Naive thymus-derived CD4-positive, alpha-beta T cell (primary cell): ENCODE results near the gene CYB561D1. TPM values are rescaled to one million over a fixed set of nuclear protein-coding genes. Genes with fewer than 3 reads are reported as not detected.
A peak's percentile ranks its signal among the peaks of the same experiment; 100 is the strongest.

ENCODE experiments used
- ATAC-seq: fragments of 150-1000 bp; cut with Tn5 transposase; 2 replicates; pipeline ENCODE4 v1.10.0; 2021; ENCODE audit warnings: mild to moderate bottlenecking, moderate library complexity
- CTCF ChIA-PET: fragments of 350-600 bp; sonication (Branson Sonifier 250); formaldehyde crosslinking; loops from one replicate; lab custom pipeline; 2021; ENCODE audit warnings: antibody characterized with exemption; lab: Charles Lee
- POLR2A ChIA-PET: fragments of 350-600 bp; sonication (Branson Sonifier 250); formaldehyde crosslinking; loops from one replicate; lab custom pipeline; 2021; ENCODE audit warnings: antibody characterized with exemption, inconsistent platforms; lab: Charles Lee
- DNase-seq, 9 donors: peaks; one replicate each; pipeline versions ENCODE4 v3.0.0 to v3.0.0-alpha.2; 2020 to 2022; ENCODE audit warnings: mixed read lengths in 1 of 9
- H3K27ac ChIP-seq: one replicate; pipeline ENCODE4 v1.7.0; 2013; ENCODE audit warnings: mild to moderate bottlenecking, low read depth, low read length, moderate library complexity
- H3K27me3 ChIP-seq, 2 donors: one replicate each; pipeline ENCODE4 v1.7.0; 2013; ENCODE audit warnings: low read length in 2 of 2, mild to moderate bottlenecking in 2 of 2, moderate library complexity in 2 of 2; ENCODE audit not compliant: control insufficient read depth in 2 of 2, insufficient read depth in 2 of 2
- H3K36me3 ChIP-seq, 3 experiments: 1 replicate in 2 of 3; 2 replicates in 1 of 3; pipeline ENCODE4 v1.7.0; 2013; ENCODE audit warnings: low read length in 3 of 3, mild to moderate bottlenecking in 3 of 3, moderate library complexity in 1 of 3; ENCODE audit not compliant: insufficient read depth in 3 of 3, control insufficient read depth in 2 of 3
- H3K4me1 ChIP-seq, 2 donors: one replicate each; pipeline ENCODE4 v1.7.0; 2013; ENCODE audit warnings: low read length in 2 of 2, mild to moderate bottlenecking in 2 of 2, moderate library complexity in 1 of 2; ENCODE audit not compliant: control insufficient read depth in 2 of 2, insufficient read depth in 2 of 2
- H3K4me3 ChIP-seq: 2 replicates; pipeline ENCODE4 v1.7.0; 2013; ENCODE audit warnings: mild to moderate bottlenecking, low read length
- H3K9me3 ChIP-seq, 3 experiments: 1 replicate in 2 of 3; 2 replicates in 1 of 3; pipeline ENCODE4 v1.7.0; 2013; ENCODE audit warnings: low read length in 3 of 3; ENCODE audit not compliant: control insufficient read depth in 2 of 3
- H3K27ac Mint-ChIP-seq, 9 donors: one replicate each; pipeline ENCODE4 v1.8.0; 2020 to 2022; ENCODE audit warnings: mixed read lengths in 9 of 9, mild to moderate bottlenecking in 8 of 9, moderate library complexity in 5 of 9, inconsistent platforms in 2 of 9
- H3K27me3 Mint-ChIP-seq, 5 donors: one replicate each; pipeline ENCODE4 v1.8.0; 2021 to 2022; ENCODE audit warnings: mixed read lengths in 5 of 5, mild to moderate bottlenecking in 1 of 5
- H3K36me3 Mint-ChIP-seq, 5 donors: one replicate each; pipeline ENCODE4 v1.8.0; 2020 to 2022; ENCODE audit warnings: mixed read lengths in 5 of 5, mild to moderate bottlenecking in 3 of 5, inconsistent platforms in 1 of 5
- H3K4me1 Mint-ChIP-seq, 7 donors: one replicate each; pipeline ENCODE4 v1.8.0; 2020 to 2022; ENCODE audit warnings: mixed read lengths in 7 of 7, mild to moderate bottlenecking in 3 of 7, inconsistent platforms in 1 of 7
- H3K4me3 Mint-ChIP-seq, 10 donors: one replicate each; pipeline ENCODE4 v1.8.0; 2020 to 2022; ENCODE audit warnings: mild to moderate bottlenecking in 10 of 10, mixed read lengths in 10 of 10, moderate library complexity in 6 of 10, inconsistent platforms in 2 of 10
- H3K9me3 Mint-ChIP-seq, 11 donors: one replicate each; pipeline ENCODE4 v1.8.0; 2020 to 2022; ENCODE audit warnings: mixed read lengths in 11 of 11, mild to moderate bottlenecking in 4 of 11, inconsistent platforms in 1 of 11, moderate library complexity in 1 of 11
- intact Hi-C, 2 donors: fragments of 100-400 bp; cut with micrococcal nuclease; formaldehyde crosslinking; loops; one replicate each; pipeline ENCODE4 v1.15.1; 2023
- polyA plus RNA-seq, 2 donors: library from polyadenylated mRNA; unstranded; fragments of 300-500 nt; fragmentation: Illumina TruSeq; gene quantifications; one replicate each; pipeline ENCODE4 v1.2.3, GENCODE V29; 2021
- total RNA-seq, 6 experiments: library from RNA in 5 of 6; stranded (reverse) in 5 of 6; gene quantifications; 1 replicate in 5 of 6; 2 replicates in 1 of 6; pipeline ENCODE4 v1.2.3 and lab custom pipeline; 2021 to 2026

CYB561D1 gene
- total and polyA plus RNA-seq, 7 experiments from 2014 or later: 13.5 to 41.5 (median 24.1) TPM

DNA sequence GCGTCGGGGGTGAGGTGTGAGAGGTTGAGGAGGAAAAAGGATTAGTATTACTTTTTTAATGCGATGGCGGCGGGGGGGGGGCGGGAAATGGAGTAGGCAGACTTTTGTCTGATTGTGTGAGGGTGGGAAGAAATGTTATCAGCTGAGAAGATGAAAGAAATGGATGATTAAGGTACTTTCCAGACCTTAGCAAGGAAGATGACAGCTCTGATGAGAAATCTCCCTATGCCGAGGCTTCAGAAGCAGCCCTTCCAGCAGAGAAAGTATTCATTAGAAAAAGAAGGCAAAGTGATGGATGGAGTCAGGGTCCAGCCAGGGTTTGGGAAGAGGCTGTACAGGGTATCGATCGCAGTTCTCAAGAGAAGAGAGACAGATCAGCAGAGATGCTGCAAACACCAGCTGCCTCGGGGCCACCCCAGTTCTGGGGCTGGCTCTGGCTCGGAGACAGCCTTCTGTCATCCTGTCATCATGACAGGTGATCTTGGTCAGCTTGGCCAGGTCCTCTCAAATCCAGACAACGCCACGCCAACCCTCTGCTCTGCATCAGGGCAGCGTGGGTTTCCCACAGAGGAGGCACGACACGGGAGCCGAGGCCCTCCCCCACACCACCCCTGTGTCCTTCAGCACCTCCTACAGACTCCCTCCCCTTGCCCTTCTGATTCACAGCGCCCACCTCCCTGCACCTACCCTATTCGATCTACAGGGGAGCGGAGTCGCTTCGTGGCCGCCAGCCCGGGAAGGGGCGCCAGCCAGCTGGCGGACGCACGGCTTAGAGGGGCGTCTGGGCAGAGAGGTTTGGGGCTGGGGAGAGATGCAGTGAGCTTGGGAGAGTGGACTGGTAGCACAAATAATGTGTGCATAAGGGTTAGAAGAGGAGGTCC is 10.9 kb upstream of the CYB561D1 start:
- Mint-ChIP-seq H3K36me3 (peaks cover 0 to 7% (median 3%) of the 10 kb centered on the region in 5 donors), H3K27me3 (peaks cover 0 to 26% (median 5%) of the 10 kb centered on the region in 5 donors), H3K27ac (peak overlapping the region; percentile 82 to 97 (median 92)), H3K4me1 (peaks cover 30 to 48% (median 39%) of the 10 kb centered on the region in 7 donors), H3K4me3 (peak overlapping the region; percentile 93 to 99 (median 96)), H3K9me3 (no peaks in the 10 kb centered on the region)
- Histone ChIP-seq H3K27me3 (no peaks in the 10 kb centered on the region), H3K4me3 (peak overlapping the region; percentile 98), H3K9me3 (no peaks in the 10 kb centered on the region), H3K36me3 (peaks cover 0 to 18% (median 0%) of the 10 kb centered on the region in 3 experiments), H3K27ac (peak overlapping the region; percentile 67), H3K4me1 (peaks cover 9 to 14% of the 10 kb centered on the region in 2 donors)
- DNase-seq (peak in 3 of 9 donors; percentile 40 to 64 (median 41)), ATAC-seq (peak; percentile 36)
- ChIA-PET CTCF (interaction anchor here (0.6 to 32.6 kb wide), 7 partner anchors 10 to 551 kb away, joined by 3 to 1240 read pairs (median 3); partner anchors contain the start of genes AHCYL1, AMIGO1, CYB561D1 and GPR61), POLR2A (interaction anchor here (0.6 to 27.0 kb wide), 13 partner anchors 23 to 790 kb away, joined by 3 to 478 read pairs (median 5); partner anchors contain the start of genes AMIGO1, CYB561D1, GNAI3 and PSMA5)
- intact Hi-C loops: loop anchor here (1.0 to 10.0 kb wide), 22 partner anchors 11 to 855 kb away; partner anchors contain the start of genes AHCYL1 (in 2 of the 2), CYB561D1 (in 2 of the 2), PSMA5 (in 2 of the 2) and PSRC1 (in 2 of the 2)

DNA sequence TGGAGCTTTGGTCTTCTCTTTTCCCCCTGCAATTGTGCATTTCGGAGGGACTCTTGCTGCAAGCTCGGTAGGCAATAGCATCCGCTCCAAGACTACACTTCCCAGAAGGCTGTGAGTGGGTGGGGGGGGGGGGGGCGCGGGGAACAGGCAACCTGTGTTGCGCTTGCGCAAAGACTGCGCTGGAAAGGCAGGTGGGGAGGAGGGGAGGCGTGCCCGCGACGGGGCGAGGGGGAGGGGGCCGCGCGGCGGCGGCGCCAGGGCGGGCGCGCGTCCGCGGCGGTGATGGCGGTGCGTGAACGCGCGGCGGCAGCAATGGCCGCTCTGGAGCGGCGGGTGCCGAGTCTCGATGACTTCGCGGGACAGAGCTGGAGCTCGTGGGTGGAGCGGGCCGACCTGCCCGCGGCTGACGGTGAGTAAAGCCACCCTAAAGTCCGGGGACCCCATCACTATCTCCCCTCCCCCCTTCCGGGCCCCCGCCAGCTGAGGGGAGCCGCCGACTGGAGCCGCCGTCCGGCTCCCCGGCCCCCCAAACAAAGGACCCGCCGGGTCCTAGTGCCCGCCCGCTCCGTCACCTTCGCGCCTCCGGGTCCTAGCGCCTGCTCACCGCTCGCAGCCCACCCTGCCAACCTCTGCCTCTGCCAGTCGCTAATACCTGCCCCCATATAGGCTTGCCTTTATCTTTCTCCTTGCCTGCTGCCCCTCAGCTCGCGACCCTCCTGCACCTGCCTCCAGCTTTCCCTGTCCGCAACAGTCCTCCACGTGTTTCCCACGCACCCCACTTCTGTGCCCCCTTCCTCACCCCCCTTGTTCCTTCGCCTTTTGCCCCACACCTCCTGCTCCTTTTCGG is 10.0 kb upstream of the CYB561D1 start, which contains the start of gene ATXN7L2:
TSS of gene ATXN7L2 (plus strand) at position 234 of the 847 bp plus-strand sequence. CDS start at position 283, 49 bp downstream.
- Mint-ChIP-seq H3K4me3 (peak within 1 kb of the TSS; percentile 93 to 99 (median 96)), H3K36me3 (peaks cover 0 to 14% (median 3%) of the 10 kb centered on the region in 5 donors), H3K9me3 (no peaks in the 10 kb centered on the region), H3K27ac (peak within 1 kb of the TSS; percentile 83 to 97 (median 92)), H3K27me3 (peaks cover 0 to 23% (median under 1%) of the 10 kb centered on the region in 5 donors), H3K4me1 (peaks cover 27 to 44% (median 35%) of the 10 kb centered on the region in 7 donors)
- intact Hi-C loops: loop anchor here (1.0 to 10.0 kb wide), 22 partner anchors 10 to 854 kb away; partner anchors contain the start of genes AHCYL1 (in 2 of the 2), CELSR2 (in 2 of the 2), CYB561D1 (in 2 of the 2) and PSMA5 (in 2 of the 2)
- ATAC-seq (peak; percentile 91), DNase-seq (peak; percentile 89 to 95 (median 93))
- ChIA-PET CTCF (interaction anchor here (0.5 to 32.6 kb wide), 7 partner anchors 10 to 765 kb away, joined by 3 to 1240 read pairs (median 3); partner anchors contain the start of genes AHCYL1, AMIGO1, CYB561D1 and GPR61), POLR2A (interaction anchor here (0.6 to 27.0 kb wide), 13 partner anchors 22 to 726 kb away, joined by 3 to 478 read pairs (median 4); partner anchors contain the start of genes AMIGO1, CYB561D1, GNAI3 and KCNC4)
- Histone ChIP-seq H3K27ac (peak within 1 kb of the TSS; percentile 88), H3K4me1 (peaks cover 9 to 14% of the 10 kb centered on the region in 2 donors), H3K36me3 (peaks cover 0 to 27% (median 0%) of the 10 kb centered on the region in 3 experiments), H3K27me3 (no peaks in the 10 kb centered on the region), H3K9me3 (no peaks in the 10 kb centered on the region), H3K4me3 (peak within 1 kb of the TSS; percentile 98)

GRCh38 chr1:109484519-109484975 is 9.3 kb upstream of the CYB561D1 start:
- Mint-ChIP-seq H3K4me3 (peak overlapping the region; percentile 93 to 99 (median 96)), H3K36me3 (peaks cover 0 to 15% (median 3%) of the 10 kb centered on the region in 5 donors), H3K27me3 (peaks cover 0 to 18% (median 0%) of the 10 kb centered on the region in 5 donors), H3K4me1 (peaks cover 23 to 44% (median 33%) of the 10 kb centered on the region in 7 donors), H3K9me3 (no peaks in the 10 kb centered on the region), H3K27ac (peak overlapping the region; percentile 83 to 92 (median 90))
- DNase-seq (no peak), ATAC-seq (no peak)
- intact Hi-C loops: loop anchor here (1.0 to 10.0 kb wide), 7 partner anchors 136 to 740 kb away; partner anchors contain the start of genes CELSR2 (in 1 of the 2), SARS1 (in 1 of the 2), STXBP3 (in 1 of the 2) and TMEM167B (in 1 of the 2)
- no peaks in the 10 kb centered on the region for H3K27me3 ChIP-seq
- ChIA-PET POLR2A (interaction anchor here (0.6 to 27.0 kb wide), 12 partner anchors 22 to 725 kb away, joined by 3 to 478 read pairs (median 4); partner anchors contain the start of genes AMIGO1, CYB561D1, GNAI3 and KCNC4), CTCF (interaction anchor here (1.0 to 32.6 kb wide), 4 partner anchors 9 to 550 kb away, joined by 3 to 1240 read pairs (median 218); partner anchors contain the start of genes AMIGO1, CYB561D1, GPR61 and STRIP1)
- peaks cover 0 to 34% (median 0%) of the 10 kb centered on the region in 3 experiments for H3K36me3 ChIP-seq
- peak overlapping the region; percentile 98 for H3K4me3 ChIP-seq
- peaks cover 9 to 14% of the 10 kb centered on the region in 2 donors for H3K4me1 ChIP-seq
- H3K27ac ChIP-seq: peak overlapping the region; percentile 88
- H3K9me3 ChIP-seq: no peaks in the 10 kb centered on the region

- H3K4me3 Mint-ChIP-seq: peak overlapping the region; percentile 93 to 99 (median 96)
- H3K27ac Mint-ChIP-seq: peak overlapping the region in 8 of 9 donors; percentile 64 to 91 (median 88)
- intact Hi-C loops: loop anchor here (2.0 to 10.0 kb wide), 3 partner anchors 136 to 740 kb away; partner anchors contain the start of gene STXBP3 (in 1 of the 2)
- no peak for DNase-seq
- CTCF ChIA-PET: interaction anchor here (1.9 to 32.6 kb wide), 4 partner anchors 8 to 64 kb away, joined by 4 to 1240 read pairs (median 218); partner anchors contain the start of genes AMIGO1, CYB561D1 and GPR61
- no peak overlapping the region for H3K4me3 ChIP-seq
- no peak overlapping the region for H3K27ac ChIP-seq
- no peaks in the 10 kb centered on the region for H3K9me3 ChIP-seq
- peaks cover 9 to 14% of the 10 kb centered on the region in 2 donors for H3K4me1 ChIP-seq
- H3K27me3 Mint-ChIP-seq: peaks cover 0 to 14% (median 0%) of the 10 kb centered on the region in 5 donors
- peaks cover 0 to 15% (median 3%) of the 10 kb centered on the region in 5 donors for H3K36me3 Mint-ChIP-seq
- no peak for ATAC-seq
- peaks cover 0 to 38% (median 0%) of the 10 kb centered on the region in 3 experiments for H3K36me3 ChIP-seq
- no peaks in the 10 kb centered on the region for H3K27me3 ChIP-seq
- H3K4me1 Mint-ChIP-seq: peaks cover 22 to 44% (median 33%) of the 10 kb centered on the region in 7 donors
- POLR2A ChIA-PET: interaction anchor here (0.6 to 27.0 kb wide), 6 partner anchors 21 to 385 kb away, joined by 3 to 478 read pairs (median 10); partner anchors contain the start of genes AMIGO1, CYB561D1, GNAI3 and PSMA5
- no peaks in the 10 kb centered on the region for H3K9me3 Mint-ChIP-seq
These were observed 8.9 kb upstream of the CYB561D1 start for GRCh38 chr1:109485001-109485400.

DNA sequence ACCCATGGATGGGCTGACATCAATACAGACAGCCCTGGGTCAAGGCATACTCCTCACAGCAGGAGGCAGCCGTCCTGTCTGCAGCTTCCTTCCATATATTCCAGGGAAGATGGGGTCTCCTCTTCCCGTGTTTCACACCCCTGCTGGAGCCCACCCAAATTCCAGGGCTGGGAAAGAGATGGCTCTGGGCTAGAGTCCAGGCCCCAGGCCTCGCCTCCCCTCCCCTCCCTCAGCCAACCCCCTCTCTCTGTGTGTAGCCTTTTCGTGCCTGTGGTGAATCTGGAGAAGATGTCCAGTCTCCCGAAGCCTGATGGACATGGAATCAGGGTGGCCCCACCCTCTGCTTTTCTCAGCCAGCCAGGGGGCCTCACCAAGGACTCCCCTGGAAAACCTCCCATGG is 6.6 kb upstream of the CYB561D1 start:
- Mint-ChIP-seq H3K36me3 (peaks cover 0 to 20% (median 5%) of the 10 kb centered on the region in 5 donors), H3K4me3 (no peak overlapping the region), H3K4me1 (peaks cover 20 to 47% (median 37%) of the 10 kb centered on the region in 7 donors), H3K27ac (no peak overlapping the region), H3K9me3 (no peaks in the 10 kb centered on the region), H3K27me3 (peaks cover 0 to 2% (median 0%) of the 10 kb centered on the region in 5 donors)
- H3K27me3 ChIP-seq: no peaks in the 10 kb centered on the region
- H3K9me3 ChIP-seq: no peaks in the 10 kb centered on the region
- no peak overlapping the region for H3K4me3 ChIP-seq
- DNase-seq (no peak), ATAC-seq (no peak)
- no peak overlapping the region for H3K27ac ChIP-seq
- peaks cover 9 to 22% of the 10 kb centered on the region in 2 donors for H3K4me1 ChIP-seq
- POLR2A ChIA-PET: interaction anchor here (3.3 to 27.0 kb wide), 2 partner anchors 19 to 44 kb away, joined by 18 to 478 read pairs; partner anchors contain the start of genes AMIGO1 and CYB561D1
- peaks cover 0 to 43% (median 0%) of the 10 kb centered on the region in 3 experiments for H3K36me3 ChIP-seq
- intact Hi-C loops: loop anchor here (10.0 kb wide), 2 partner anchors 718 to 742 kb away; partner anchors contain the start of gene STXBP3 (in 1 of the 2)
- CTCF ChIA-PET: interaction anchor here (21.7 to 32.6 kb wide), 2 partner anchors 21 to 49 kb away, joined by 417 to 1240 read pairs; partner anchors contain the start of genes AMIGO1 and GPR61
